ENCODE data around the gene MYCN. TPM values are rescaled to one million over a fixed set of nuclear protein-coding genes. Genes with fewer than 3 reads are reported as not detected.

The MYCN gene
- total and polyA plus RNA-seq, 2 of the 4 experiments (the other 2 are of a cell fraction), result not detected

- no peak overlapping the region for H3K4ac ChIP-seq (ENCODE audit: low read depth, low read length)
- ATAC-seq (ENCODE audit: low read depth), result no peak
Observed at GRCh38 chr2:15896859-15897258, 43.5 kb upstream of the MYCN start.

More at GRCh38 chr2:15896859-15897258, 43.5 kb upstream of the MYCN start:
- no peak overlapping the region for H2BK15ac ChIP-seq (ENCODE audit: low read depth, low read length)
- no peak overlapping the region for H3K56ac ChIP-seq (ENCODE audit: extremely low read depth, insufficient read depth, low read length)
- H3K4me2 ChIP-seq (ENCODE audit: low read depth, low read length), result no peak overlapping the region
- no peak overlapping the region for H4K5ac ChIP-seq (ENCODE audit: low read depth, low read length)
- no TSS peak for BruUV-seq (replicated peaks)
- no peak overlapping the region for H3K27ac ChIP-seq (ENCODE audit: insufficient read depth, low read length)
- H2BK120ac ChIP-seq (ENCODE audit: low read depth, low read length), result no peak overlapping the region
- intact Hi-C loops (cut with micrococcal nuclease) (no loop called here), in situ Hi-C loops (cut with MboI; ENCODE audit: low sequenced_read_pairs) (no loop called here), dilution Hi-C loops (cut with HindIII; ENCODE audit: low sequenced_read_pairs, unreplicated experiment) (no loop called here)
- H4K91ac ChIP-seq (ENCODE audit: insufficient read depth, low read depth, low read length), result no peak overlapping the region
- POLR2A ChIA-PET (ENCODE audit: unreplicated experiment), result no interaction called here
- H2AFZ ChIP-seq (replicated peaks; ENCODE audit: low read length, poor library complexity), result no peak overlapping the region
- no peak overlapping the region for H2AK9ac ChIP-seq (replicated peaks; ENCODE audit: low read depth, low read length, poor library complexity)
- H3K79me1 ChIP-seq (ENCODE audit: low read depth in 1 of 2, low read length in 2 of 2), result no peaks in the 10 kb centered on the region
- no peak for TF ChIP-seq ELK1 (IDR thresholded peaks at IDR 0.05; ENCODE audit: borderline replicate concordance, low read depth, low read length)
- TF ChIP-seq RFX5 (IDR thresholded peaks at IDR 0.05; ENCODE audit: low read depth, low read length), result no peak
- no peak for TF ChIP-seq RAD21 (IDR thresholded peaks at IDR 0.05; ENCODE audit: low read length)
- DNase-seq, result no peak
- H2BK5ac ChIP-seq (ENCODE audit: low read depth, low read length, poor library complexity, severe bottlenecking), result no peak overlapping the region
- no peak overlapping the region for H3K9ac ChIP-seq (ENCODE audit: low read depth, low read length)
- H3K14ac ChIP-seq (replicated peaks; ENCODE audit: low read depth, low read length), result no peak overlapping the region
- peaks cover 29% of the 10 kb centered on the region for H3K9me3 ChIP-seq (ENCODE audit: control insufficient read depth, insufficient read depth, low read length)
- CTCF ChIA-PET, result no interaction called here
- H3K27me3 ChIP-seq (ENCODE audit: control insufficient read depth, insufficient read depth, low read length), result no peaks in the 10 kb centered on the region
- no peaks in the 10 kb centered on the region for H3K4me1 ChIP-seq (ENCODE audit: control insufficient read depth, insufficient read depth, low read length)
- H3K18ac ChIP-seq (ENCODE audit: low read depth, low read length), result no peak overlapping the region
- no peak overlapping the region for H3K4me3 ChIP-seq (ENCODE audit: insufficient read depth, low read depth, low read length)
- no peak overlapping the region for H2AK5ac ChIP-seq (ENCODE audit: low read depth, low read length)
- no peak overlapping the region for H4K8ac ChIP-seq (ENCODE audit: low read depth in 2 of 2, low read length in 2 of 2)
- H3K23ac ChIP-seq (ENCODE audit: low read depth, low read length), result no peak overlapping the region
- H2BK20ac ChIP-seq (ENCODE audit: low read depth, low read length), result no peak overlapping the region
- no peaks in the 10 kb centered on the region for H3K9me1 ChIP-seq (ENCODE audit: insufficient read depth, low read length)
- no peaks in the 10 kb centered on the region for H4K20me1 ChIP-seq (ENCODE audit: insufficient read depth, low read length)
- no peaks in the 10 kb centered on the region for H3K36me3 ChIP-seq (ENCODE audit: control insufficient read depth, insufficient read depth, low read length)
- no CpG with 5 or more reads among the region's 4 CpGs for WGBS, 2 experiments (ENCODE audit: extremely low coverage in 2 of 2, insufficient read length in 1 of 2)
